IPS-18a (cell line): ENCODE results near the gene FLRT2.

Experiments
- H3K27ac ChIP-seq: one replicate; pipeline ENCODE4 v1.5.1; 2013; ENCODE audit warnings: low read length
- H3K27me3 ChIP-seq: one replicate; pipeline ENCODE4 v1.6.1; 2013; ENCODE audit warnings: mild to moderate bottlenecking, low read length; ENCODE audit not compliant: control insufficient read depth, insufficient read depth
- H3K36me3 ChIP-seq: one replicate; pipeline ENCODE4 v1.6.1; 2013; ENCODE audit warnings: low read depth, low read length; ENCODE audit not compliant: control insufficient read depth
- H3K4me1 ChIP-seq: one replicate; pipeline ENCODE4 v1.6.1; 2013; ENCODE audit warnings: low read depth, low read length; ENCODE audit not compliant: control insufficient read depth
- H3K4me3 ChIP-seq: one replicate; pipeline ENCODE4 v1.5.1; 2013; ENCODE audit warnings: low read length
- H3K9ac ChIP-seq: one replicate; pipeline ENCODE4 v1.6.1; 2013; ENCODE audit warnings: mild to moderate bottlenecking, low read length, moderate library complexity
- H3K9me3 ChIP-seq: one replicate; pipeline ENCODE4 v1.6.1; 2013; ENCODE audit warnings: low read depth, low read length; ENCODE audit not compliant: control insufficient read depth

Gene FLRT2

DNA sequence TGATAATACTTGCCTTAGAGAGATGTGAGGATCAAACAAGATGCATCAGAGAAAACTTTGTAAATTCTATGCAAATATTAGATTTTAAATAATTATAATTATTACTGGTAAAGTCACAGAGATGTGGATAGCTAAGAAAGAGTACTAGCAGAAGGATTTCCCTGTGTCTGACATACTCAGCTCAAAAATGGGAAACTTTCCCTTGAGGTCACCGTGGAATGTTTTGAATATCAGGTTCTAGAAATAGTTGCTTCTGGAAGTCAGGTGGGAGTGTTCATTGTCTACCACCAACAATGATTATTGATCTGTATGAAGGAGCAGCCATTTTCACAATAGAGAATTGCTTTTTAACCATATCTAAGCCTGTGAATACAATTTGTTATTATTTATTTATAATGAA is 71.7 kb downstream of the FLRT2 start:
- Histone ChIP-seq H3K9me3 (no peaks in the 10 kb centered on the region), H3K4me3 (no peak overlapping the region), H3K9ac (no peak overlapping the region), H3K4me1 (no peaks in the 10 kb centered on the region), H3K36me3 (no peaks in the 10 kb centered on the region), H3K27me3 (no peaks in the 10 kb centered on the region), H3K27ac (no peak overlapping the region)

DNA sequence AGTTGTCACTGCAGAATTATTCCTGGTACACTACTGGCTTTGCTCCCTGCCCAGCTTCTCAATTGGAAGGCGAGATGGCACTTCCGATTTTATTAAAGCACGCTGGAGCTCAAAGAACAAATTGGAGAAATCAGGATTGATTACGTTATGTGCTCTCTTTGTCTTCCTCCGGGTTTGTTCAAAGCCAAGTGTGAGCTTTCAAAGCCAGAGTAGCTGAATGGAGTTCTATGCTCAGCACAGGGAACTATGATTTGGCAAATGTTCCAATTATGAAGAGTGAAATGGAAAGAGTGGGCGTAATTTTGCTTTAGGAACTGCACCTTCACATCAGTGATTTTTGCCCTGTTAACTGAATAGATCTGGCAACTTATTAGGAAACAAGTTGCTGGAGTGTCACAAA is 72.4 kb downstream of the FLRT2 start:
- no peak overlapping the region for H3K9ac ChIP-seq
- no peaks in the 10 kb centered on the region for H3K4me1 ChIP-seq
- no peaks in the 10 kb centered on the region for H3K9me3 ChIP-seq
- no peaks in the 10 kb centered on the region for H3K27me3 ChIP-seq
- H3K27ac ChIP-seq = no peak overlapping the region
- H3K4me3 ChIP-seq = no peak overlapping the region
- no peaks in the 10 kb centered on the region for H3K36me3 ChIP-seq

DNA sequence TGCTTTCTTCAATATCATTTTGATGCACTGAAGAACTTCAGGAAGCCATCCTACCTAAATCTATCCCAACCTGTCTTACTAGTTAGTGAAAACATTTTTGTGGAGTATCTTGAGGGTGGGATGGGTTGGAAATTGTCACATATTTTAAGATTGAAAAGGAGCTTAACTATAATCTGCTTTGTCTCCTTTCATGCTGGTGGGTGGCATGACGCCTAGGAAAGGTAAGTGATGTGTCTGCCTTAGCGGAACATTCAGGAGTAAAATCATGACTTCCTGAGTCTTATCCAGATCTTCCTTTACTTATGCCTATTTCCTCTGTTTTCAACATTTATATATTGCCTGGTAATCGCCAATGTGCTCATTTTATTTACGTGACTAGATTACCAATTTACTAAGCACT is 74.1 kb downstream of the FLRT2 start:
- Histone ChIP-seq H3K4me1 (no peaks in the 10 kb centered on the region), H3K9ac (no peak overlapping the region), H3K4me3 (no peak overlapping the region), H3K9me3 (no peaks in the 10 kb centered on the region), H3K27me3 (no peaks in the 10 kb centered on the region), H3K36me3 (no peaks in the 10 kb centered on the region), H3K27ac (no peak overlapping the region)

DNA sequence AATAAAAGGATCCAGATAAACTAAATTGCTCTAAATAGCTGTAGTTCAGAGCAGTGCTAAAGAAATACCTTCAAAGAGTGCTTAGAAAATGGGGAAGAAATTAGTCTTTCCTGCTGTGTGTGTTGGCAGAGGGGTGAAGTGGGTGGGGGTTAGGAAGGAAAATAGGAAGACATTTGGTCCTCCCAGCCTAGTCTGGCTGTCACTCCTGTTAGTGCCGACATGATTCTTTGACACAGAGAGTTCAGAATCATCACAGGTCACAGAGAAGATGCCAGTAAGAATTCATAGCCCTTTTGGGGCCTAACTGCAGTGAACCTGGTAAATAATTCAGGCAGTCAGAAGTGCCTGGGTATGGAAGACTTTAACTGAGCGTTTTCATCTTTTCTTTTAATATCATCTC is 74.8 kb downstream of the FLRT2 start:
- Histone ChIP-seq H3K9ac (no peak overlapping the region), H3K27ac (no peak overlapping the region), H3K9me3 (no peaks in the 10 kb centered on the region), H3K36me3 (no peaks in the 10 kb centered on the region), H3K4me1 (no peaks in the 10 kb centered on the region), H3K27me3 (no peaks in the 10 kb centered on the region), H3K4me3 (no peak overlapping the region)

DNA sequence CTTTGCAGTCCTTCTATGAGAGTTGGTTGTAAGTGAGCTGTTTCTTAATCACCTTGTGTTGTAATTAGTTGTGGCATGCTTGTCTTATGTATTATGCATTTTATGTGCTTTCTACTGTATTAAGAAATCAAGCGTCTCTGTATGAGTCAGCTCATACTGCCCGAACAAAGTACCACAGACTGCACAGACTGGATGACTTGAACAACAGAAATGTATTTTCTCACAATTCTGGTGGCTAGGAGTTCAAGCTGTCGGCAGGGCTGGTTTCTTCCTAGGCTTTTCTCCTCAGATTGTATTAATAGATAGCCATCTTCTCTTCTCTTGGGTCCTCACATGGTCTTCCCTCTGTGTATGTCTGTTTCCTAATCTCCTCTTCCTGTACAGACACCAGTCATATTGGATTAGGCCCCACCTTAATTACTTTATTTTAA is 77.7 kb downstream of the FLRT2 start:
- Histone ChIP-seq H3K9me3 (no peaks in the 10 kb centered on the region), H3K27ac (no peak overlapping the region), H3K9ac (no peak overlapping the region), H3K27me3 (no peaks in the 10 kb centered on the region), H3K36me3 (no peaks in the 10 kb centered on the region), H3K4me3 (no peak overlapping the region), H3K4me1 (no peaks in the 10 kb centered on the region)

DNA sequence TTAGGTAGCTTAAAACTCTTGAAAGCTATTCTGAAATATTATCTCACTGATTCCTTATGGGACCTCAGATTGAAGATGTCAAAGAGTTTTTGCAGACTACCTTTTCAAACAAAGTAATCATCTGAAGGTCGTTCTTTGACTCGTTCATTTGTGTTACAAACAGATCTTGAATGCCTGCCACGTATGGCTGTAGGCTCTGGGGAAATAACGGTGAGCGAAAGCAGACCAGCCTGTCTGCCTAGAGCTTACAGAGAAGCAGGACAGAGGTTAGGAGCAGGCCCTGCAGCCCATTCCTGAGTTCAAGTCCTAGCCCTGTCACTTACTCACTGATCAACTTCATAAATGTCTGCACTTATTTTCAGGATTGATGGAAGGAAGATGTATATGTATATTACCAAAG is 83.6 kb downstream of the FLRT2 start:
- Histone ChIP-seq H3K9me3 (no peaks in the 10 kb centered on the region), H3K27me3 (no peaks in the 10 kb centered on the region), H3K4me1 (peaks cover 13% of the 10 kb centered on the region), H3K36me3 (no peaks in the 10 kb centered on the region), H3K27ac (no peak overlapping the region), H3K9ac (no peak overlapping the region), H3K4me3 (no peak overlapping the region)

DNA sequence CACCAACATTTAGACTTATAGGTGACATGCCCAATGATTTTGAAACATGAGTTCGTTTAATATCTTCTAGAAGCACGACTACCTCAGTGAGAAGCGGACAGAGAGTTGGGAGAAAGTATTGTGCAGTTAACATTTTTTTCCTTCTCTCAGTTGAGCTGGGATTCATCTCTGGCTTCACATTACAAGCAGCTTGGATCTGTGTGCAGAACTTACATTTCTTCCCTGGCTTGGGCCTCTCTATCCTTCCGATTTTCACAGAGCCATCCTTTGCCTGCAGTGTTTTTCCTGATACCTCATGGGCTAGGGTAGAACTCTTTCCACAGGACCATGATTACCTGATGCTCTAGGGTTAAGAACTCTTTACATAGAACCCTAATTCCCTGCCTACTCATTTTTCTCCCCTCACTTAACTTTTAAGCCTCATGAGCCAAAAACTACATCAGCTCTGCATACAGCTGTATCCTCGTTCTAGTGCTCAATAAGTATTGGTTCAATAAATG is 86.5 kb downstream of the FLRT2 start:
- H3K9me3 ChIP-seq = no peaks in the 10 kb centered on the region
- no peaks in the 10 kb centered on the region for H3K27me3 ChIP-seq
- peaks cover 13% of the 10 kb centered on the region for H3K4me1 ChIP-seq
- no peak overlapping the region for H3K27ac ChIP-seq
- no peak overlapping the region for H3K4me3 ChIP-seq
- no peak overlapping the region for H3K9ac ChIP-seq
- H3K36me3 ChIP-seq = no peaks in the 10 kb centered on the region

DNA sequence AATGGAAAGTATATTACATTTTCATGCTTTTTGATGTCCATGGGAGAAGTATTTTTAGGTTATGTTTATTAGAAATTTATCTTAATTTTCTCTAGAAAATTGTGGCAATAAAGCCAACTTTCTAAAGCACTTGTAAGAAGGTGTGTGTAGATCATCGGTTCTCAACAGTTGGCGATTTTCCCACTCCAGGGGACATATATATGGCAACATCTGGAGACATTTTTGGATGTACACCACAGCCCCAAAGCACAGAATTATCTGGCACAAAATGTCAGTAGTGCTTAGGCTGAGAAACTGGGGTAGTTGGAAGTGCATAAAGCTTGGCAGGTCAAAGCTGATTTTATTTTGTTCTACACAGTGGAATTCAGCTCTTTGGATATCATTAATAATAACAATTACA is 86.9 kb downstream of the FLRT2 start:
- H3K9me3 ChIP-seq = no peaks in the 10 kb centered on the region
- no peaks in the 10 kb centered on the region for H3K27me3 ChIP-seq
- peaks cover 13% of the 10 kb centered on the region for H3K4me1 ChIP-seq
- H3K36me3 ChIP-seq = no peaks in the 10 kb centered on the region
- H3K9ac ChIP-seq = no peak overlapping the region
- H3K4me3 ChIP-seq = no peak overlapping the region
- no peak overlapping the region for H3K27ac ChIP-seq

DNA sequence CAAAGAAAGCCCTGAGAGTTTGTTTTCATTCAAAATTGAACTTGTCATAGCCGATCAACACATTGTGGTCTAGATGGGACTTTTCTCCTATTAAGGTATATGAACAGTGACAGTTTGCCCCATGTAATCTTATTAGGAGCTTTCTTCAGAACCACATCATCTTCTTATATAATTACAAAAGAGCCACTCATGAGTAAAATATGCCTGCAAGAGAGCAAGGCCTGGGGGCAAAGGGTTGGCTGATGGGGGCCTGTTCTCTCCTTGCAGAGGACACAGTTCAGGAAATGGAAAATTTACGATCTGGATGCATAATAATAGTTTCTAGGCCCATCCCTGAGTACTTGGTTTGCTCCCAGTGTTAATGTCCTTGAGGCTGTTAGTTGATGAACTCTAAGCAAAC is 87.8 kb downstream of the FLRT2 start:
- Histone ChIP-seq H3K27me3 (no peaks in the 10 kb centered on the region), H3K4me3 (no peak overlapping the region), H3K9ac (no peak overlapping the region), H3K9me3 (no peaks in the 10 kb centered on the region), H3K27ac (no peak overlapping the region), H3K36me3 (no peaks in the 10 kb centered on the region), H3K4me1 (peaks cover 13% of the 10 kb centered on the region)

DNA sequence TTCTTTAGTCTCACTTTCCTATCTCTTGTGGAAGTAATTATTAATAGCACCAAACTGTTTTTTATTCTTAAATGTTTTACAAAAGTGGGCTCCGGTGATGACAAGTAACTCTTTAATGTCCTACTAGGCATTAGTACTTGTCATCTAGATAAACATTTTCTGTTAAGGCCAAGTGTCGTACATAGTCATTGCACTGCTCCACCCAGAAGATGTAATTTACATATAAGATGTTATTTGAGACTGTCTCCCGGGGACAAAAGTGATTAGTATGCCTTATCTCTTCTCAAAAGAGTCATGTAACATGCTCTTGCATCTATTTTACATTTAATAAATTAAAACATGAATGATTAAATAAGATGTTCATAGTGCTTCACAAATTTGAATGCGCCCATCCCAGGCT is 88.4 kb downstream of the FLRT2 start:
- Histone ChIP-seq H3K36me3 (no peaks in the 10 kb centered on the region), H3K4me1 (peaks cover 13% of the 10 kb centered on the region), H3K27me3 (no peaks in the 10 kb centered on the region), H3K27ac (no peak overlapping the region), H3K9me3 (no peaks in the 10 kb centered on the region), H3K4me3 (no peak overlapping the region), H3K9ac (no peak overlapping the region)

DNA sequence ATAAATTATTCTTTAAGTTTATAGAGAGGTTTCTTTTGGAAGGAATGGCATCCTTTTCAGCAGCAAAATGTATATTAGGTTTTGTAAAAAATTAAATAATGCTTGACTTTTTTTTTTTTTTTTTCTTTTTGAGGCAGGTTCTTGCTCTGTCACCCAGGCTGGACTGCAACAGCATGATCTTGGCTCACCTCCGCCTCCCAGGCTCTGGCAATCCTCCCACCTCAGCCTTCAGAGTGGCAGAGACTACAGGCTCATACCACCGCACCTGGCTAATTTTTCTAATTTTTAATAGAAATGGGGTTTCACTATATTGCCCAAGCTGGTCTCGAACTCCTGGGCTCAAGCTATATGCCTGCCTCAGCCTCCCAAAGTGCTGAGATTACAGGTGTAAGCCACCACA is 89.0 kb downstream of the FLRT2 start:
- Histone ChIP-seq H3K4me1 (peaks cover 13% of the 10 kb centered on the region), H3K36me3 (no peaks in the 10 kb centered on the region), H3K4me3 (no peak overlapping the region), H3K27me3 (no peaks in the 10 kb centered on the region), H3K9ac (no peak overlapping the region), H3K27ac (no peak overlapping the region), H3K9me3 (no peaks in the 10 kb centered on the region)

DNA sequence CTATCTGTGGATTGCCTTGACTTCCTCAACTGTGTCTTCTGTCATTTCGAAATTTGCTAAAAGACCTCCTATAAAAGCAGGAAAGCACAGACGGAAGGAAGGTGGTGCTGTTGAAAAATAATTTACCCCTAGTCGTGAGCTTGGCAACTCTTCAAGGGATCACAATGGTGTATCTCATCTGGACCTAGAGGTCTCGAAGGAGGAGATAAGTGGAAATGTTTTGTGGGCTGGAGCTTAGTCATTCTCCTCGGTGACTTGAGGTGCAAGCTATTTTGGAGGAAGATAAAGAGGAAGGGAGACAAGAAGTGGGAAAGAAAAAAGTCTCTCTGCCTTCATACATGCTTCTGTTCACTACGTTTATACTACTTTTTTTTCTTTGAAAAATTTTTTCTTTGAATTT is 89.9 kb downstream of the FLRT2 start:
- H3K9me3 ChIP-seq = no peaks in the 10 kb centered on the region
- no peaks in the 10 kb centered on the region for H3K36me3 ChIP-seq
- H3K27ac ChIP-seq = no peak overlapping the region
- H3K4me3 ChIP-seq = no peak overlapping the region
- H3K27me3 ChIP-seq = no peaks in the 10 kb centered on the region
- peaks cover 12% of the 10 kb centered on the region for H3K4me1 ChIP-seq
- H3K9ac ChIP-seq = no peak overlapping the region
